ENCODE results near the gene ZNF678.
A peak's percentile ranks its signal among the peaks of the same experiment; 100 is the strongest.

The ZNF678 gene

DNA sequence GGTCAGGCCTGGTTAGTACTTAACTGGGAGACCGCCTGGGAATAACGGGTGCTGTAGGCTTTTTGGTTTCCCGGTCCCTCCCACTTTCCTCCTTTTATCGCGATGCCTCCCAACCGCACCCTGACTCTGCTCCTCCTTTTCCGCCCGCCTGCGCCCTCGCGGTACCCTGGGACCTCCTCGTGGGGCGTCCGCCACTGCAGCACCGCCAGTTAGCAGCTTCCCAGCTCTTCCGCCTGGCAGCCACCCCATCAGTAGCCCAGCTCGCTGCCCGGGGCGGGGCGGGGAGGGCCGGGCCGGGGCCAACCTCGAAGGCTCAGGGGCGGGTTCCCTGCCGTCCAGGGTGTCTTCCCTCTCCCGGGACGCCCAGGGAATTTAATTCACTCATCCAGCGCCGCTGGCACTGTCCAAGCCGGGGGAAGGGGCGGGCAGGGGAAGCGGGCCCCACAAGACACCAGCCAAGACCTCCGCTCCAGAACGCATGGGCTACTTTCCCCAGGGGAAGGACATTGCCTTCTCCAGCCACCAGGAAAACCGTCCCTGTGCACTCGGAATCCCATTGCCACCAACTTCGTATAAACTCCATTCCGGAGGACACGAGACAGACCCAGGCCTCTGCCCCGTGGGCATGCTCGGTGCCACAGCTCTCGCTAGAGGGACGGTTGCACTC, 2.0 kb upstream of the ZNF678 start:
- Histone ChIP-seq H4K20me1 (ENCODE audit: control insufficient read depth, insufficient read depth, low read depth, low read length) (no peaks in the 10 kb centered on the region), H3K4me1 (ENCODE audit: control insufficient read depth, low read length) (peaks cover 20% of the 10 kb centered on the region), H3K4me3 (ENCODE audit: low read length) (no peak overlapping the region), H3K27me3 (ENCODE audit: control insufficient read depth, low read length) (no peaks in the 10 kb centered on the region), H3K79me2 (ENCODE audit: control insufficient read depth, low read length) (peaks cover 25% of the 10 kb centered on the region), H3K9me2 (replicated peaks; ENCODE audit: control insufficient read depth, low read length) (no peaks in the 10 kb centered on the region), H3F3A (ENCODE audit: control insufficient read depth, insufficient read depth) (no peaks in the 10 kb centered on the region), H3K4me2 (ENCODE audit: low read length) (no peak overlapping the region), H3K27ac (ENCODE audit: low read depth, low read length) (no peak overlapping the region), H3K36me3 (ENCODE audit: control insufficient read depth, low read length) (peaks cover 5% of the 10 kb centered on the region), H3K9me3 (ENCODE audit: control insufficient read depth, insufficient read depth, low read length) (peaks cover 3% of the 10 kb centered on the region)
- TF ChIP-seq EZH2phosphoT487 (IDR thresholded peaks at IDR 0.05; ENCODE audit: borderline replicate concordance, low read length) (no peak), CTCF (IDR thresholded peaks at IDR 0.05; ENCODE audit: low read depth, low read length, poor library complexity, severe bottlenecking) (no peak)

DNA sequence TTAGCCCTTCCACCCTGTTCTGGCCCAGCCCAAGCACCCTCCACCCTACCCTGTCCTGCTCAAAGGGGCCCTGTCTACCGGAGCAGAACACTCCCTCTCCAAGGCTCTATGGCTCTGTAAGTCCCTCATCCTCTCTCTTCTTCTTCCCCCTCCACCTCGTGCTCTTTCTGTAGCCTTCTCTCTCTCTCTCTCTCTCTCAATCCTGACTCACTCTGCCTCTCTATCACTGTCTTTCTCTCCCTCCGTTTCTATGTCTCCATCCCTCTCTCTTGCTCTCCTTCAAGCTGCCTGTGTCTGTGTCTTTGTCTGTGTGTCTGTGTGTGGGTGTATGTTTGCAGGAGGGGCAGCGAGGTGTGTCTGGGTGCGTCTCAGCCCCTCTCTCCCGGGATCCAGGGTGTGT, 1.3 kb upstream of the ZNF678 start:
- TF ChIP-seq EZH2phosphoT487 (IDR thresholded peaks at IDR 0.05; ENCODE audit: borderline replicate concordance, low read length), result no peak
- no peak for TF ChIP-seq CTCF (IDR thresholded peaks at IDR 0.05; ENCODE audit: low read depth, low read length, poor library complexity, severe bottlenecking)
- no peak overlapping the region for H3K4me3 ChIP-seq (ENCODE audit: low read length)
- H3K36me3 ChIP-seq (ENCODE audit: control insufficient read depth, low read length), result peaks cover 11% of the 10 kb centered on the region
- peaks cover 20% of the 10 kb centered on the region for H3K4me1 ChIP-seq (ENCODE audit: control insufficient read depth, low read length)
- no peaks in the 10 kb centered on the region for H3K27me3 ChIP-seq (ENCODE audit: control insufficient read depth, low read length)
- H3K79me2 ChIP-seq (ENCODE audit: control insufficient read depth, low read length), result peaks cover 32% of the 10 kb centered on the region
- peaks cover 3% of the 10 kb centered on the region for H3K9me3 ChIP-seq (ENCODE audit: control insufficient read depth, insufficient read depth, low read length)
- no peaks in the 10 kb centered on the region for H3K9me2 ChIP-seq (replicated peaks; ENCODE audit: control insufficient read depth, low read length)
- H3K27ac ChIP-seq (ENCODE audit: low read depth, low read length), result no peak overlapping the region
- H4K20me1 ChIP-seq (ENCODE audit: control insufficient read depth, insufficient read depth, low read depth, low read length), result no peaks in the 10 kb centered on the region
- no peak overlapping the region for H3K4me2 ChIP-seq (ENCODE audit: low read length)
- H3F3A ChIP-seq (ENCODE audit: control insufficient read depth, insufficient read depth), result no peaks in the 10 kb centered on the region

- TF ChIP-seq EZH2phosphoT487 (IDR thresholded peaks at IDR 0.05; ENCODE audit: borderline replicate concordance, low read length), result no peak
- Histone ChIP-seq H3K79me2 (ENCODE audit: control insufficient read depth, low read length) (peaks cover 38% of the 10 kb centered on the region), H3F3A (ENCODE audit: control insufficient read depth, insufficient read depth) (no peaks in the 10 kb centered on the region), H3K27ac (ENCODE audit: low read depth, low read length) (no peak overlapping the region), H3K27me3 (ENCODE audit: control insufficient read depth, low read length) (no peaks in the 10 kb centered on the region), H3K9me2 (replicated peaks; ENCODE audit: control insufficient read depth, low read length) (no peaks in the 10 kb centered on the region), H3K4me2 (ENCODE audit: low read length) (peak overlapping the region; percentile 76), H3K4me3 (ENCODE audit: low read length) (peak overlapping the region; percentile 84), H4K20me1 (ENCODE audit: control insufficient read depth, insufficient read depth, low read depth, low read length) (no peaks in the 10 kb centered on the region), H3K4me1 (ENCODE audit: control insufficient read depth, low read length) (peaks cover 20% of the 10 kb centered on the region), H3K36me3 (ENCODE audit: control insufficient read depth, low read length) (peaks cover 11% of the 10 kb centered on the region), H3K9me3 (ENCODE audit: control insufficient read depth, insufficient read depth, low read length) (peaks cover 3% of the 10 kb centered on the region)
Measured at GRCh38 chr1:227562933-227563323, 428 bp upstream of the ZNF678 start.

DNA sequence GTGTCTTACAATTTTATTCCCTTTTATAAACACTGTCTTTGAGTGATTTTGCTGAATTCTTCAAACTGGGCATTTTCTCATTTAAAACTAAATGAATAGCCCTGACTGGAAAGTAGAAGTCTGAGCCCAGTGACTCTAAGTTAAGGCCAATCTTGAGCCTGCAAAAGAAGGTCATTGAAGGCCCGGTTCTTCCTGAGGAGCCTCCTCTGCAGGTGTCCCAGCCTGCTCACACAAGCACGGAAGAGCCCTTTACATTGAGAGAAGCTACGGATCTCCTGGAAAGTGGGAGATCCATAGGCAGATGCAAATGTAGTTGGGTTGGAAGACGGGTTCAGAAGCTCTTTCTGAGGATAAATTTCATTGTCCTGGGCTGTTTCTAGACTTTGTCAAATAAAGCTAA, 3.9 kb downstream of the ZNF678 start:
- Histone ChIP-seq H3K4me1 (ENCODE audit: control insufficient read depth, low read length) (peaks cover 11% of the 10 kb centered on the region), H3K4me2 (ENCODE audit: low read length) (no peak overlapping the region), H3K79me2 (ENCODE audit: control insufficient read depth, low read length) (peaks cover 77% of the 10 kb centered on the region), H3K9me3 (ENCODE audit: control insufficient read depth, insufficient read depth, low read length) (peaks cover 11% of the 10 kb centered on the region), H4K20me1 (ENCODE audit: control insufficient read depth, insufficient read depth, low read depth, low read length) (no peaks in the 10 kb centered on the region), H3K9me2 (replicated peaks; ENCODE audit: control insufficient read depth, low read length) (no peaks in the 10 kb centered on the region), H3K27ac (ENCODE audit: low read depth, low read length) (no peak overlapping the region), H3K27me3 (ENCODE audit: control insufficient read depth, low read length) (no peaks in the 10 kb centered on the region), H3K4me3 (ENCODE audit: low read length) (no peak overlapping the region), H3K36me3 (ENCODE audit: control insufficient read depth, low read length) (peaks cover 11% of the 10 kb centered on the region), H3F3A (ENCODE audit: control insufficient read depth, insufficient read depth) (no peaks in the 10 kb centered on the region)
- no peak for TF ChIP-seq EZH2phosphoT487 (IDR thresholded peaks at IDR 0.05; ENCODE audit: borderline replicate concordance, low read length)
- no peak for TF ChIP-seq CTCF (IDR thresholded peaks at IDR 0.05; ENCODE audit: low read depth, low read length, poor library complexity, severe bottlenecking)

Data from DOHH2 (cell line).